ENCODE data around the gene EXOC3L2.

The EXOC3L2 gene

GRCh38 chr19:45218426-45218825 lies 26.8 kb downstream of the EXOC3L2 start:
- Mint-ChIP-seq H3K4me1 (peaks cover 27% of the 10 kb centered on the region), H3K36me3 (ENCODE audit: low read depth) (no peaks in the 10 kb centered on the region), H3K4me3 (peak overlapping the region in 2 of 3 experiments; percentile 31 to 42), H3K9me3 (no peaks in the 10 kb centered on the region), H3K27ac (peak overlapping the region in 2 of 3 experiments; percentile 38 to 78), H3K27me3 (ENCODE audit: low read depth) (peaks cover 84% of the 10 kb centered on the region)
- TF ChIP-seq CTCF (IDR thresholded peaks at IDR 0.05; ENCODE audit: unreplicated experiment in 3 of 3): no peak

- TF ChIP-seq CTCF (IDR thresholded peaks at IDR 0.05; ENCODE audit: unreplicated experiment in 3 of 3): no peak
- Mint-ChIP-seq H3K4me1 (peaks cover 27% of the 10 kb centered on the region), H3K27me3 (ENCODE audit: low read depth) (peaks cover 82% of the 10 kb centered on the region), H3K4me3 (peak overlapping the region in 1 of 3 experiments; percentile 11), H3K9me3 (no peaks in the 10 kb centered on the region), H3K27ac (no peak overlapping the region), H3K36me3 (ENCODE audit: low read depth) (no peaks in the 10 kb centered on the region)
These were observed 27.3 kb downstream of the EXOC3L2 start for GRCh38 chr19:45217957-45218334.

- no peaks in the 10 kb centered on the region for H3K36me3 Mint-ChIP-seq (ENCODE audit: low read depth)
- peaks cover 27% of the 10 kb centered on the region for H3K4me1 Mint-ChIP-seq
- peaks cover 83% of the 10 kb centered on the region for H3K27me3 Mint-ChIP-seq (ENCODE audit: low read depth)
- peak overlapping the region; percentile 55 to 87 (median 83) for H3K27ac Mint-ChIP-seq
- H3K4me3 Mint-ChIP-seq: peak overlapping the region; percentile 23 to 59 (median 32)
- H3K9me3 Mint-ChIP-seq: no peaks in the 10 kb centered on the region
- no peak for TF ChIP-seq CTCF (IDR thresholded peaks at IDR 0.05; ENCODE audit: unreplicated experiment in 3 of 3)
These were observed 27.8 kb downstream of the EXOC3L2 start for GRCh38 chr19:45217193-45217956.

- Mint-ChIP-seq H3K4me1 (peaks cover 31% of the 10 kb centered on the region), H3K4me3 (peak overlapping the region in 2 of 3 experiments; percentile 32 to 59), H3K36me3 (ENCODE audit: low read depth) (no peaks in the 10 kb centered on the region), H3K9me3 (no peaks in the 10 kb centered on the region), H3K27me3 (ENCODE audit: low read depth) (peaks cover 76% of the 10 kb centered on the region), H3K27ac (peak overlapping the region; percentile 55 to 87 (median 83))
- no peak for TF ChIP-seq CTCF (IDR thresholded peaks at IDR 0.05; ENCODE audit: unreplicated experiment in 3 of 3)
These were observed 28.5 kb downstream of the EXOC3L2 start for GRCh38 chr19:45216667-45217066.

- H3K4me3 Mint-ChIP-seq: peak overlapping the region in 2 of 3 experiments; percentile 36 to 64
- H3K36me3 Mint-ChIP-seq (ENCODE audit: low read depth): no peaks in the 10 kb centered on the region
- no peak for TF ChIP-seq CTCF (IDR thresholded peaks at IDR 0.05; ENCODE audit: unreplicated experiment in 3 of 3)
- peak overlapping the region in 1 of 3 experiments; percentile 11 for H3K27ac Mint-ChIP-seq
- H3K4me1 Mint-ChIP-seq: peaks cover 31% of the 10 kb centered on the region
- peaks cover 78% of the 10 kb centered on the region for H3K27me3 Mint-ChIP-seq (ENCODE audit: low read depth)
- no peaks in the 10 kb centered on the region for H3K9me3 Mint-ChIP-seq
These were observed 29.6 kb downstream of the EXOC3L2 start for GRCh38 chr19:45215391-45216191.
